ENCODE results near the gene ZBTB7C. TPM values are rescaled to one million over a fixed set of nuclear protein-coding genes. Genes with fewer than 3 reads are reported as not detected.

The ZBTB7C gene
- polyA plus RNA-seq, 1 experiment = not detected

DNA sequence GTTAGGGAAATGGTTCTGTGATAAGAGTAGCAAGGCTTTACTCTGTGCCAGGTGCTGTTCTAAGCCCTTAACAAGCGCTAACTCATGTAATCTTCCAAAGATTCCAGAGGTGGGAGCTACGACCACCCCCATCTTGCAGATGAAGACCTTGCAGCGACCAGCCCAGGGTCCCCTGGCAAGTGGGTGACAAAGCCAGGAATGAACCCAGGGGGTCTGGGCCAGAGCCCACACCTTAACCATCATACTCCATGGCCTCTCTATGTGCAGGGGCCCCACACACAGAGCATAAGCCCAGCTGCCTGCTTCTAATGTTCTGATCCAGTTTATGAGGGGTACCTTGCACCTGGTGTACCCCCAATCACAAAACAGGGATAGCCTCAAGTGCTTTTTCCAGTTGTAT is 105.3 kb downstream of the ZBTB7C start:
- CTCF ChIA-PET = interaction anchor here (0.7 kb wide), 1 partner anchor 270 kb away, joined by 3 read pairs; no protein-coding TSS in a partner anchor
- H3K27me3 ChIP-seq (ENCODE audit: control insufficient read depth, insufficient read depth, low read length) = peaks cover 6% of the 10 kb centered on the region; the same call in 1 of the 2 replicates
- POLR2A ChIA-PET = no interaction called here
- no peak for TF ChIP-seq CTCF (IDR thresholded peaks at IDR 0.05; ENCODE audit: insufficient read depth, low read depth, low read length)
- H3K4me3 ChIP-seq (ENCODE audit: low read depth, low read length) = no peak overlapping the region
- H3K36me3 ChIP-seq (ENCODE audit: control insufficient read depth, insufficient read depth, low read length) = no peaks in the 10 kb centered on the region
- no peak for DNase-seq (ENCODE audit: low read depth)

GRCh38 chr18:48302736-48303135 is 106.4 kb downstream of the ZBTB7C start:
- no peak for TF ChIP-seq CTCF (IDR thresholded peaks at IDR 0.05; ENCODE audit: insufficient read depth, low read depth, low read length)
- POLR2A ChIA-PET = no interaction called here
- Histone ChIP-seq H3K27me3 (ENCODE audit: control insufficient read depth, insufficient read depth, low read length) (peaks cover 6% of the 10 kb centered on the region; the same call in 1 of the 2 replicates), H3K4me3 (ENCODE audit: low read depth, low read length) (no peak overlapping the region), H3K36me3 (ENCODE audit: control insufficient read depth, insufficient read depth, low read length) (no peaks in the 10 kb centered on the region)
- CTCF ChIA-PET = interaction anchor here (0.8 to 1.2 kb wide), 2 partner anchors 35 to 63 kb away, joined by 3 read pairs; no protein-coding TSS in a partner anchor
- DNase-seq (ENCODE audit: low read depth) = no peak

DNA sequence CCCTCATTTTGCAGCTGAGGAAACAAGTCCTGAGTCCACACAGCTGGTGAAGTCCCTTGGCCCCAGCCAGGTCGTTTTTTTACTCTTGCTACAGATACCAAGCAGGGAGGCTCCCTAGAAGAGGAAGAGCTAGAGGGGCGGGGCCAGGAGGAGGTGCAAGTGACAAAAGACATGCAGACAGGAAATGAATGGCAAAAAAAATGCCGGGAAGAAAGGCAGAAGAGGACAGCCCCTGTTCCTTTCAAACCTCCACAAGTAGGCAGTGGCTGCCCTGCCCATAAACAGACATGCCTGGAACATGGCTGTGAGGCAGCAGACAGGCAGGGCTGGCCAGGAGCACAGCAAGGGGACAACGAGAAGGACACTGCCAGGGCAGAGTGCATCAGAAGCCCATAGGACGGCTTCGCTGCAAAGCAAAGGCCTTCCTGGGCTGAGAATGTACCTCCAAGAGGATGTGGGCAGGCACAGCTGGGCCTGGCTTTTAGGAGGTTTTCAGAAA is 108.7 kb downstream of the ZBTB7C start:
- H3K4me3 ChIP-seq (ENCODE audit: low read depth, low read length) = no peak overlapping the region
- no peak for DNase-seq (ENCODE audit: low read depth)
- CTCF ChIA-PET = interaction anchor here (0.6 kb wide), 1 partner anchor 1112 kb away, joined by 5 read pairs; no protein-coding TSS in a partner anchor
- TF ChIP-seq CTCF (IDR thresholded peaks at IDR 0.05; ENCODE audit: insufficient read depth, low read depth, low read length) = no peak
- POLR2A ChIA-PET = no interaction called here
- no peaks in the 10 kb centered on the region for H3K36me3 ChIP-seq (ENCODE audit: control insufficient read depth, insufficient read depth, low read length)
- peaks cover 3% of the 10 kb centered on the region; the same call in 1 of the 2 replicates for H3K27me3 ChIP-seq (ENCODE audit: control insufficient read depth, insufficient read depth, low read length)

- H3K36me3 ChIP-seq (ENCODE audit: control insufficient read depth, insufficient read depth, low read length) = no peaks in the 10 kb centered on the region
- peaks cover 2% of the 10 kb centered on the region; the same call in 1 of the 2 replicates for H3K27me3 ChIP-seq (ENCODE audit: control insufficient read depth, insufficient read depth, low read length)
- TF ChIP-seq CTCF (IDR thresholded peaks at IDR 0.05; ENCODE audit: insufficient read depth, low read depth, low read length) = no peak
- CTCF ChIA-PET = no interaction called here
- H3K4me3 ChIP-seq (ENCODE audit: low read depth, low read length) = no peak overlapping the region
- POLR2A ChIA-PET = no interaction called here
- no peak for DNase-seq (ENCODE audit: low read depth)
These were observed 112.0 kb downstream of the ZBTB7C start for GRCh38 chr18:48297139-48297538.

DNA sequence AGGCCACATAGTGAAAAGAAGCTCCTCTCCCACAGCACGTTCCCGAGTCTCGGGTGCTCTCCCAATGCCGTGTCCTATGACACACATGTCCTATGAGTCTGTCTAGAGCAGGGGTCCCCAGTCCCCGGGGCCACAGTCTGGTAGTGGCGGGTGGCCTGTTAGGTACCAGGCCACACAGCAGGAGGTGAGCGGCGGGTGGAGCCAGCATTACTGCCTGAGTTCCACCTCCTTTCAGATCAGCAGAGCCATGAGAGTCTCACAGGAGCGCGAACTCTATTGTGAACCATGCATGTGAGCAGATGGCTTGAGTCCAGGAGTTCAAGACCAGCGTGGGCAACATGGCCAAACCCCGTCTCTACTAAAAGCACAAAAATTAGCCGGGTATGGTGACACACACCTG is 112.6 kb downstream of the ZBTB7C start:
- ChIA-PET POLR2A (no interaction called here), CTCF (no interaction called here)
- H3K36me3 ChIP-seq (ENCODE audit: control insufficient read depth, insufficient read depth, low read length) = no peaks in the 10 kb centered on the region
- no peak overlapping the region for H3K4me3 ChIP-seq (ENCODE audit: low read depth, low read length)
- H3K27me3 ChIP-seq (ENCODE audit: control insufficient read depth, insufficient read depth, low read length) = peaks cover 2% of the 10 kb centered on the region; the same call in 1 of the 2 replicates
- no peak for DNase-seq (ENCODE audit: low read depth)
- TF ChIP-seq CTCF (IDR thresholded peaks at IDR 0.05; ENCODE audit: insufficient read depth, low read depth, low read length) = no peak
